Liver (tissue), 9 donors: ENCODE data around the gene SCP2D1. TPM values are rescaled to one million over a fixed set of nuclear protein-coding genes. Genes with fewer than 3 reads are reported as not detected.

Experiments used
- DNase-seq: peaks from one replicate; pipeline ENCODE4 v3.0.0-alpha.2; 2017; ENCODE audit warnings: low spot score
- H3K27ac ChIP-seq, 2 donors: one replicate each; pipeline ENCODE4 v1.7.0; 2013; ENCODE audit warnings: inconsistent platforms in 2 of 2, low read length in 2 of 2, control low read depth in 1 of 2, low read depth in 1 of 2, mild to moderate bottlenecking in 1 of 2
- H3K27me3 ChIP-seq, 4 donors: one replicate each; pipeline versions ENCODE4 v1.6.1 to v1.7.0; 2013; ENCODE audit warnings: low read length in 3 of 4, inconsistent platforms in 1 of 4, mild to moderate bottlenecking in 1 of 4, moderate library complexity in 1 of 4; ENCODE audit not compliant: control insufficient read depth in 4 of 4, insufficient read depth in 4 of 4
- H3K36me3 ChIP-seq, 4 donors: one replicate each; pipeline versions ENCODE4 v1.6.1 to v1.7.0; 2013; ENCODE audit warnings: low read length in 3 of 4, mild to moderate bottlenecking in 3 of 4, low read depth in 1 of 4, moderate library complexity in 1 of 4; ENCODE audit not compliant: control insufficient read depth in 4 of 4, insufficient read depth in 3 of 4
- H3K4me1 ChIP-seq, 4 donors: one replicate each; pipeline versions ENCODE4 v1.6.1 to v1.7.0; 2013; ENCODE audit warnings: low read length in 3 of 4, mild to moderate bottlenecking in 3 of 4, moderate library complexity in 1 of 4; ENCODE audit not compliant: control insufficient read depth in 4 of 4, insufficient read depth in 4 of 4
- H3K4me3 ChIP-seq, 3 donors: one replicate each; pipeline versions ENCODE4 v1.6.1 to v1.7.0; 2013; ENCODE audit warnings: low read length in 3 of 3, control low read depth in 1 of 3, low read depth in 1 of 3, mild to moderate bottlenecking in 1 of 3
- H3K9ac ChIP-seq, 2 donors: one replicate each; pipeline ENCODE4 v1.7.0; 2013; ENCODE audit warnings: low read length in 2 of 2, mild to moderate bottlenecking in 2 of 2, moderate library complexity in 2 of 2, control low read depth in 1 of 2, low read depth in 1 of 2
- H3K9me3 ChIP-seq, 4 donors: one replicate each; pipeline versions ENCODE4 v1.6.1 to v1.7.0; 2013; ENCODE audit warnings: low read length in 3 of 4; ENCODE audit not compliant: control insufficient read depth in 4 of 4
- EGR1 ChIP-seq, 2 donors: IDR thresholded peaks; 2 replicates each; pipeline ENCODE4 v1.6.1; 2016 to 2018; ENCODE audit warnings: antibody characterized with exemption in 2 of 2, low read depth in 2 of 2
- FOXA1 ChIP-seq: IDR thresholded peaks from 2 replicates; pipeline ENCODE4 v1.6.1; 2016; ENCODE audit warnings: antibody characterized with exemption
- FOXA2 ChIP-seq: IDR thresholded peaks from 2 replicates; pipeline ENCODE4 v1.6.1; 2016; ENCODE audit warnings: antibody characterized with exemption
- GABPA ChIP-seq, 2 donors: IDR thresholded peaks in 1 of 2; conservative IDR thresholded peaks in 1 of 2; 2 replicates each; pipeline ENCODE4 v1.6.1; 2016; ENCODE audit warnings: antibody characterized with exemption in 2 of 2, mild to moderate bottlenecking in 1 of 2, moderate library complexity in 1 of 2
- HNF4A ChIP-seq, 2 donors: conservative IDR thresholded peaks; 2 replicates each; pipeline ENCODE4 v1.6.1; 2016; ENCODE audit warnings: antibody characterized with exemption in 2 of 2, mild to moderate bottlenecking in 2 of 2
- HNF4G ChIP-seq: IDR thresholded peaks from 2 replicates; pipeline ENCODE4 v1.6.1; 2016; ENCODE audit warnings: antibody characterized with exemption
- JUND ChIP-seq, 2 donors: IDR thresholded peaks; 2 replicates each; pipeline ENCODE4 v1.6.1; 2016; ENCODE audit warnings: antibody characterized with exemption in 2 of 2
- NR2F2 ChIP-seq: IDR thresholded peaks from 2 replicates; pipeline ENCODE4 v1.6.1; 2016; ENCODE audit warnings: antibody characterized with exemption
- RAD21 ChIP-seq, 2 donors: IDR thresholded peaks; 2 replicates each; pipeline ENCODE4 v1.6.1; 2016; ENCODE audit warnings: antibody characterized with exemption in 2 of 2, mild to moderate bottlenecking in 2 of 2
- RXRA ChIP-seq, 2 donors: IDR thresholded peaks; 2 replicates each; pipeline ENCODE4 v1.6.1; 2017 to 2018; ENCODE audit warnings: antibody characterized with exemption in 2 of 2, mild to moderate bottlenecking in 1 of 2
- SP1 ChIP-seq: IDR thresholded peaks from 2 replicates; pipeline ENCODE4 v1.6.1; 2018; ENCODE audit warnings: antibody characterized with exemption, mild to moderate bottlenecking
- TAF1 ChIP-seq: conservative IDR thresholded peaks from 2 replicates; pipeline ENCODE4 v1.6.1; 2016; ENCODE audit warnings: antibody characterized with exemption, mild to moderate bottlenecking
- YY1 ChIP-seq: IDR thresholded peaks from 2 replicates; pipeline ENCODE4 v1.6.1; 2016; ENCODE audit warnings: antibody characterized with exemption, mild to moderate bottlenecking
- WGBS: extraction: QIAGEN DNeasy Blood & Tissue Kit; methylation state at CpG from one replicate; pipeline ENCODE4 v1.1.7; 2013; 5-methylcytosine and 5-hydroxymethylcytosine counted together
- polyA plus RNA-seq, 2 donors: library from polyadenylated mRNA; stranded (reverse) in 1 of 2; unstranded in 1 of 2; fragments of 200-250 nt in 1 of 2; fragments of >200 nt in 1 of 2; fragmentation: Nextera tagmentation in 1 of 2; extraction: Ambion mirVana in 1 of 2; gene quantifications; one replicate each; pipeline versions ENCODE4 v1.2.1 to v1.2.3, GENCODE V29; 2013 to 2015
- total RNA-seq, 2 donors: library from RNA; depleted of rRNA; stranded (reverse); fragments of >200 nt; gene quantifications; one replicate each; pipeline ENCODE4 v1.2.3, GENCODE V29; 2014
- TF ChIP-seq, protein P1 (sequence below): IDR thresholded peaks from 2 replicates; pipeline ENCODE4 v1.6.1; 2016; ENCODE audit warnings: antibody characterized with exemption, mild to moderate bottlenecking
- TF ChIP-seq, protein P2 (sequence below): IDR thresholded peaks from 2 replicates; pipeline ENCODE4 v1.6.1; 2016; ENCODE audit warnings: antibody characterized with exemption
- TF ChIP-seq, protein P3 (sequence below): IDR thresholded peaks from 2 replicates; pipeline ENCODE4 v1.6.1; 2016; ENCODE audit warnings: antibody characterized with exemption
- TF ChIP-seq, protein P4 (sequence below): IDR thresholded peaks from 2 replicates; pipeline ENCODE4 v1.6.1; 2016; ENCODE audit warnings: antibody characterized with exemption
- TF ChIP-seq, protein P5 (sequence below): fragments of 150-350 bp; IDR thresholded peaks from 2 replicates; pipeline ENCODE4 v1.5.1; 2017; ENCODE audit warnings: improper control_type of control experiment, low read depth, low read length; ENCODE audit not compliant: missing input control
- donor health status: healthy.
- donor health status: healthy.
- donor health status: healthy.
- donor health status: healthy.
- donor health status: healthy.

SCP2D1 gene
- total and polyA plus RNA-seq, 4 donors, result not detected

- Histone ChIP-seq H3K27ac (no peak overlapping the region), H3K9me3 (no peaks in the 10 kb centered on the region), H3K4me3 (no peak overlapping the region), H3K27me3 (peaks cover 0 to 3% (median 0%) of the 10 kb centered on the region in 4 donors), H3K4me1 (no peaks in the 10 kb centered on the region), H3K9ac (no peak overlapping the region), H3K36me3 (no peaks in the 10 kb centered on the region)
- TF ChIP-seq, protein P1, sequence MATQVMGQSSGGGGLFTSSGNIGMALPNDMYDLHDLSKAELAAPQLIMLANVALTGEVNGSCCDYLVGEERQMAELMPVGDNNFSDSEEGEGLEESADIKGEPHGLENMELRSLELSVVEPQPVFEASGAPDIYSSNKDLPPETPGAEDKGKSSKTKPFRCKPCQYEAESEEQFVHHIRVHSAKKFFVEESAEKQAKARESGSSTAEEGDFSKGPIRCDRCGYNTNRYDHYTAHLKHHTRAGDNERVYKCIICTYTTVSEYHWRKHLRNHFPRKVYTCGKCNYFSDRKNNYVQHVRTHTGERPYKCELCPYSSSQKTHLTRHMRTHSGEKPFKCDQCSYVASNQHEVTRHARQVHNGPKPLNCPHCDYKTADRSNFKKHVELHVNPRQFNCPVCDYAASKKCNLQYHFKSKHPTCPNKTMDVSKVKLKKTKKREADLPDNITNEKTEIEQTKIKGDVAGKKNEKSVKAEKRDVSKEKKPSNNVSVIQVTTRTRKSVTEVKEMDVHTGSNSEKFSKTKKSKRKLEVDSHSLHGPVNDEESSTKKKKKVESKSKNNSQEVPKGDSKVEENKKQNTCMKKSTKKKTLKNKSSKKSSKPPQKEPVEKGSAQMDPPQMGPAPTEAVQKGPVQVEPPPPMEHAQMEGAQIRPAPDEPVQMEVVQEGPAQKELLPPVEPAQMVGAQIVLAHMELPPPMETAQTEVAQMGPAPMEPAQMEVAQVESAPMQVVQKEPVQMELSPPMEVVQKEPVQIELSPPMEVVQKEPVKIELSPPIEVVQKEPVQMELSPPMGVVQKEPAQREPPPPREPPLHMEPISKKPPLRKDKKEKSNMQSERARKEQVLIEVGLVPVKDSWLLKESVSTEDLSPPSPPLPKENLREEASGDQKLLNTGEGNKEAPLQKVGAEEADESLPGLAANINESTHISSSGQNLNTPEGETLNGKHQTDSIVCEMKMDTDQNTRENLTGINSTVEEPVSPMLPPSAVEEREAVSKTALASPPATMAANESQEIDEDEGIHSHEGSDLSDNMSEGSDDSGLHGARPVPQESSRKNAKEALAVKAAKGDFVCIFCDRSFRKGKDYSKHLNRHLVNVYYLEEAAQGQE, result no peak
- TF ChIP-seq TAF1 (no peak), EGR1 (IDR thresholded peaks at IDR 0.05; ENCODE audit: low read depth in 2 of 2) (no peak), GABPA (IDR thresholded peaks at IDR 0.05 in 1 of 2, conservative IDR thresholded peaks at IDR 0.05 in 1 of 2) (no peak), YY1 (no peak), SP1 (no peak), FOXA1 (no peak), RAD21 (IDR thresholded peaks at IDR 0.05) (no peak), FOXA2 (no peak), JUND (IDR thresholded peaks at IDR 0.05) (no peak), NR2F2 (no peak), HNF4A (conservative IDR thresholded peaks at IDR 0.05) (no peak), RXRA (IDR thresholded peaks at IDR 0.05) (no peak), HNF4G (no peak)
- TF ChIP-seq, protein P2, sequence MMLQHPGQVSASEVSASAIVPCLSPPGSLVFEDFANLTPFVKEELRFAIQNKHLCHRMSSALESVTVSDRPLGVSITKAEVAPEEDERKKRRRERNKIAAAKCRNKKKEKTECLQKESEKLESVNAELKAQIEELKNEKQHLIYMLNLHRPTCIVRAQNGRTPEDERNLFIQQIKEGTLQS, result no peak
- TF ChIP-seq, protein P3, sequence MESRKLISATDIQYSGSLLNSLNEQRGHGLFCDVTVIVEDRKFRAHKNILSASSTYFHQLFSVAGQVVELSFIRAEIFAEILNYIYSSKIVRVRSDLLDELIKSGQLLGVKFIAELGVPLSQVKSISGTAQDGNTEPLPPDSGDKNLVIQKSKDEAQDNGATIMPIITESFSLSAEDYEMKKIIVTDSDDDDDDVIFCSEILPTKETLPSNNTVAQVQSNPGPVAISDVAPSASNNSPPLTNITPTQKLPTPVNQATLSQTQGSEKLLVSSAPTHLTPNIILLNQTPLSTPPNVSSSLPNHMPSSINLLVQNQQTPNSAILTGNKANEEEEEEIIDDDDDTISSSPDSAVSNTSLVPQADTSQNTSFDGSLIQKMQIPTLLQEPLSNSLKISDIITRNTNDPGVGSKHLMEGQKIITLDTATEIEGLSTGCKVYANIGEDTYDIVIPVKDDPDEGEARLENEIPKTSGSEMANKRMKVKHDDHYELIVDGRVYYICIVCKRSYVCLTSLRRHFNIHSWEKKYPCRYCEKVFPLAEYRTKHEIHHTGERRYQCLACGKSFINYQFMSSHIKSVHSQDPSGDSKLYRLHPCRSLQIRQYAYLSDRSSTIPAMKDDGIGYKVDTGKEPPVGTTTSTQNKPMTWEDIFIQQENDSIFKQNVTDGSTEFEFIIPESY, result no peak
- TF ChIP-seq, protein P4, sequence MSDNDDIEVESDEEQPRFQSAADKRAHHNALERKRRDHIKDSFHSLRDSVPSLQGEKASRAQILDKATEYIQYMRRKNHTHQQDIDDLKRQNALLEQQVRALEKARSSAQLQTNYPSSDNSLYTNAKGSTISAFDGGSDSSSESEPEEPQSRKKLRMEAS, result no peak
- TF ChIP-seq, protein P5, sequence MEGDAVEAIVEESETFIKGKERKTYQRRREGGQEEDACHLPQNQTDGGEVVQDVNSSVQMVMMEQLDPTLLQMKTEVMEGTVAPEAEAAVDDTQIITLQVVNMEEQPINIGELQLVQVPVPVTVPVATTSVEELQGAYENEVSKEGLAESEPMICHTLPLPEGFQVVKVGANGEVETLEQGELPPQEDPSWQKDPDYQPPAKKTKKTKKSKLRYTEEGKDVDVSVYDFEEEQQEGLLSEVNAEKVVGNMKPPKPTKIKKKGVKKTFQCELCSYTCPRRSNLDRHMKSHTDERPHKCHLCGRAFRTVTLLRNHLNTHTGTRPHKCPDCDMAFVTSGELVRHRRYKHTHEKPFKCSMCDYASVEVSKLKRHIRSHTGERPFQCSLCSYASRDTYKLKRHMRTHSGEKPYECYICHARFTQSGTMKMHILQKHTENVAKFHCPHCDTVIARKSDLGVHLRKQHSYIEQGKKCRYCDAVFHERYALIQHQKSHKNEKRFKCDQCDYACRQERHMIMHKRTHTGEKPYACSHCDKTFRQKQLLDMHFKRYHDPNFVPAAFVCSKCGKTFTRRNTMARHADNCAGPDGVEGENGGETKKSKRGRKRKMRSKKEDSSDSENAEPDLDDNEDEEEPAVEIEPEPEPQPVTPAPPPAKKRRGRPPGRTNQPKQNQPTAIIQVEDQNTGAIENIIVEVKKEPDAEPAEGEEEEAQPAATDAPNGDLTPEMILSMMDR, result no peak
- 44% methylated on average over 3 of the region's 3 CpGs for WGBS
- no peak for DNase-seq
These were observed 24.1 kb downstream of the SCP2D1 start for GRCh38 chr20:18837718-18838117.
